Mucosa of rectum (tissue), 2 donors: Measurements from ENCODE around the gene ETFA.
"Not testable (repeated sequence)": the region's sequence is repeated elsewhere in the genome, so short reads cannot be mapped to it uniquely, and the experiment has no call there.

Source experiments
- H3K27ac ChIP-seq, 2 donors: one replicate each; pipeline ENCODE4 v1.7.0; 2013; ENCODE audit warnings: inconsistent platforms in 2 of 2, low read depth in 2 of 2, low read length in 2 of 2
- H3K27me3 ChIP-seq, 2 donors: one replicate each; pipeline ENCODE4 v1.7.0; 2013; ENCODE audit warnings: low read length in 2 of 2; ENCODE audit not compliant: control insufficient read depth in 2 of 2, insufficient read depth in 2 of 2
- H3K36me3 ChIP-seq, 2 donors: one replicate each; pipeline ENCODE4 v1.7.0; 2013; ENCODE audit warnings: low read length in 2 of 2; ENCODE audit not compliant: control insufficient read depth in 2 of 2, insufficient read depth in 2 of 2
- H3K4me1 ChIP-seq, 2 donors: one replicate each; pipeline ENCODE4 v1.7.0; 2013; ENCODE audit warnings: low read length in 2 of 2, mild to moderate bottlenecking in 1 of 2; ENCODE audit not compliant: control insufficient read depth in 2 of 2, insufficient read depth in 2 of 2
- H3K4me3 ChIP-seq, 2 donors: one replicate each; pipeline ENCODE4 v1.7.0; 2013; ENCODE audit warnings: low read length in 2 of 2
- H3K9ac ChIP-seq, 2 donors: one replicate each; pipeline ENCODE4 v1.7.0; 2013; ENCODE audit warnings: low read length in 2 of 2, low read depth in 1 of 2, mild to moderate bottlenecking in 1 of 2
- H3K9me3 ChIP-seq, 2 donors: one replicate each; pipeline ENCODE4 v1.7.0; 2013; ENCODE audit warnings: low read length in 2 of 2; ENCODE audit not compliant: control insufficient read depth in 2 of 2
- donor health status: healthy.
- donor health status: Normal muscosa, but diverticular disease.

Gene ETFA

DNA sequence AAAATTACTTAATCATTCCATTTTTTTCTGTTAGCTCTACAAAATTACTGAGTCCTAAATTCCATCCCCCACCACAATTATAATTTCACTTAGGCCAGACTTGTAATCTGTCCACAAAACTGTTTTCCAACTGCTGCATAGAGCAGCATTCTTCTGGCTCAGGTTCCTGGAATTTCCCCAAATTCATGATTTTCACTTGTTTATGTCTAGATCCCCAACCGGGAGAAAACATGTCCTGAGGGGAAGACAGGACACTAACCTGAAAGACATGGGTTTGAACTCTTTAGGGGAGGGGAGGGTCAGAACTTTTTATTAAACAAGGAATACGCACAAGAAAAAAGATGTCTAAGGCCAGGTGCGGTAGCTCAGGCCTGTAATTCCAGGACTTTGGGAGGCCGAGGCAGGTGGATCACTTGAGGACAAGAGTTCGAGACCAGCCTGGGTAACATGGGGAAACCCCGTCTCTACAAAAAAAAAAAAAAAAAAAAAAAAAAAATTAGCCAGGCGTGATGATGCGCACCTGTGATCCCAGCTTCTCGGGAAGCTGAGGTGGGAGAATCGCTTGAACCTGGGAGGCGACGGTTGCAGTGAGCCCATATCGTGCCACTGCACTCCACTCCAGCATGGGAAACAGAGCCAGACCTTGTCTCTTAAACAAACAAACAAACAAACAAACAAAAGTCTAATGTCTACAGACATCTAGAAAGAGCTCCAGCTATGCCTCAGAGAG is 1.5 kb downstream of the ETFA start:
- no peaks in the 10 kb centered on the region for H3K9me3 ChIP-seq
- no peak overlapping the region for H3K27ac ChIP-seq
- peak overlapping the region in 1 of 2 donors; percentile 92 for H3K4me3 ChIP-seq
- peak overlapping the region; percentile 90 to 93 for H3K9ac ChIP-seq
- peaks cover 10 to 13% of the 10 kb centered on the region in 2 donors for H3K4me1 ChIP-seq
- H3K36me3 ChIP-seq: no peaks in the 10 kb centered on the region
- no peaks in the 10 kb centered on the region for H3K27me3 ChIP-seq

DNA sequence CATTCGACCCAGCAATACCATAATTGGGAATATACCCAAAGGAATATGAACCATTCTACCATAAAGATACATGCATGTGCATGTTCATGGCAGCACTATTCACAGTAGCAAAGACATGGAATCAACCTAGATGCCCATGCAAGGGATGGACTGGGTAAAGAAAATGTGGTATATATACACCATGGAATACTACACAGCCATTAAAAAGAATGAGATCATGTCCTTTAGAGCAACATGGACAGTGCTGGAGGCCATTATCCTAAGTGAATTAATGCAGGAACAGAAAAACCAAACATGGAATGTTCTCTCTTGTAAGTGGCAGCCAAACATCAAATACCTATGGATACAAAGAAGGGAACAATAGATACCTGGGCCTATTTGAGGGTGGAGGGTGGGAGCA is 7.4 kb downstream of the ETFA start:
- Histone ChIP-seq H3K9me3 (no peaks in the 10 kb centered on the region), H3K27me3 (no peaks in the 10 kb centered on the region), H3K27ac (no peak overlapping the region), H3K4me1 (peaks cover 0 to 5% of the 10 kb centered on the region in 2 donors), H3K4me3 (no peak overlapping the region), H3K36me3 (peaks cover 0 to 2% of the 10 kb centered on the region in 2 donors), H3K9ac (no peak overlapping the region)

DNA sequence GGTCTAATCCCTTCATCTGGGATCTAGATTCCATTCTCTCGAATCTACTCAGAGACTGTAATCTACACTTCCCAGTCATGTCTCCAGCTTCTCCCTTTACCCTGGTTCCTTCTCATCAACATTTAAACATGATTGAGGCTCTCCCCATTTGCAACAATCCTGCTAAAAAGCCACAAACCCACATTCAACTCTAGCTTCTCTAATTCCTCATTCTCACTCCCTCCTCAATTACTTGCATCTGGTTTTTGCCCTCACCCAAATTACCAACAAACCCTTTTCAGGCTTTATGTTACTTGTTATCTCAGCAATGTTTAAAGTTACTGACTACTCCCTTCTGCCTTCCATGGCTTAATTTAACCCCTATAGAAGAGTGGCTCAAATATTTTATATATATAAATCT is 11.5 kb downstream of the ETFA start:
- Histone ChIP-seq H3K27me3 (no peaks in the 10 kb centered on the region), H3K9me3 (no peaks in the 10 kb centered on the region), H3K9ac (no peak overlapping the region), H3K4me1 (peaks cover 0 to 10% of the 10 kb centered on the region in 2 donors), H3K36me3 (peaks cover 0 to 2% of the 10 kb centered on the region in 2 donors), H3K4me3 (no peak overlapping the region), H3K27ac (no peak overlapping the region)

DNA sequence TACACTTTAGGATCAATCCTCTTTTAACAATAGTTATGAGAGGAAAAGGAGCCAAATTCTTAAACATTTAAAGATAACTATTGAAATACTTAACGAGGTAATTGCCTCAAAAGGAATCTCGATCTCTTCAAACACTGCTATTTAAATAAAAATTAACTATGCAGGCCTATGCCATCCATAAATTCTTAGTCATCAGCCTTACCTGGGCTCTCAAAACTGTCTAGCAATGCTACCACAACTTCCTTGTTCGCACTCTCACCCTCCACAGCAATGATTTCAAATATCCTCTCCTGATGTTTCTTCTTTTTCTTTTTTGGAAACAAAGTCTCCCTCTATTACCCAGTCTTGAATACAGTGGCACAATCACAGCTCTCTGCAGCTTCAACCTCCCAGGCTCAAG is 12.3 kb downstream of the ETFA start:
- Histone ChIP-seq H3K9ac (no peak overlapping the region), H3K36me3 (peaks cover 0 to 2% of the 10 kb centered on the region in 2 donors), H3K27me3 (no peaks in the 10 kb centered on the region), H3K4me3 (no peak overlapping the region), H3K4me1 (peaks cover 0 to 10% of the 10 kb centered on the region in 2 donors), H3K27ac (no peak overlapping the region), H3K9me3 (no peaks in the 10 kb centered on the region)

DNA sequence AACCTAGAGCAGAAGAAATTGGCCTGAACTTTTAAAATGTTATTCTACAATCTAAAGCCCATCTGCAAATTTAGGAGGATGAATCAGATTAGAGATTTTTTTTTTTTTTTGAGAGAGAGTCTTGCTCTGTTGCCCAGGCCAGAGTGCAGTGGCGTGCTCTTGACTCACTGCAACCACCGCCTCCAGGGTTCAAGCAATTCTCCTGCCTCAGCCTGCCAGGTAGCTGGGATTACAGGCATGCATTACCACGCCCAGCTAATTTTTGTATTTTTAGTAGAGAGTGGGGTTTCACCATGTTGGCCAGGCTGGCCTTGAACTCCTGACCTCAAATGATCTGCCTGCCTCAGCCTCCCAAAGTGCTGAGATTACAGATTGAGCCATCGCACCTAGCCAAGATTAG is 13.3 kb downstream of the ETFA start:
- H3K9me3 ChIP-seq, H3K4me3 ChIP-seq, H3K9ac ChIP-seq, H3K27me3 ChIP-seq, H3K27ac ChIP-seq, H3K36me3 ChIP-seq: not testable (repeated sequence)
- peaks cover 0 to 10% of the 10 kb centered on the region in 2 donors for H3K4me1 ChIP-seq

DNA sequence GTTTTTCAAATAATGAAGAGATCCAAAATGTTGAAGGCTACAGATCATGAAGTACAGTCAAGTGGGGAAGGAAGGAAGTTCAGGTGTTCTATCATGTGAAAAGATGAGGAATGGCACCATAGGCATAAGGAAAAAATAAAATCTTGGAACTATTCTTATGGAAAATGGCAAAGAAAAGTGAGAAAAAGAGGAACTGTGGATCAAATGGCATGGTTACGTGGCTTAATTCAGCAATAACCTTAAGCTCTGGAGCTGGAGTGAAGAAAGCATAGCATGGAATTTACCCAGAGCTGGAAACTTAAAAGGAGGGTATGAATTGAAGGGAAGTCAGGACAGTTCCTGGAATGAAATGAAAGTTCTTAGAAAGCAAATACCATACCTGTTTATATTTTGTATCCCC is 14.4 kb downstream of the ETFA start:
- Histone ChIP-seq H3K36me3 (peaks cover 0 to 2% of the 10 kb centered on the region in 2 donors), H3K9me3 (no peaks in the 10 kb centered on the region), H3K4me1 (peaks cover 0 to 10% of the 10 kb centered on the region in 2 donors), H3K9ac (no peak overlapping the region), H3K27ac (no peak overlapping the region), H3K4me3 (no peak overlapping the region), H3K27me3 (no peaks in the 10 kb centered on the region)

DNA sequence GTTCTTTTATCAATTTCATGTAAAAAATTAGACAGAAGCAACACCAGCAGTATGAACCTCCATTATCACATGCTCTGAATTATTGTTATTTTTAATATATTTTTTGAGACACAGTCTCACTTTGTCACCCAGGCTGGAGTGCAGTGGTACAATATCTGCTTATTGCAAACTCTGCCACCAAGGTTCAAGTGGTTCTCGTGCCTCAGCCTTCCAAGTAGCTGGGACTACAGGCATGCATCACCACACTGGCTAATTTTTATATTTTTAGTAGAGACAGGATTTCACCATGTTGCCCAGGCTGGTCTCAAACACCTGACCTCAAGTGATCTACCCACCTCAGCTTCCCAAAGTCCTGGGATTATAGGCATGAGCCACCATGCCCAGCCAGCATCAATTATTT is 16.8 kb downstream of the ETFA start:
- not testable (repeated sequence) for H3K27ac ChIP-seq, H3K4me1 ChIP-seq, H3K4me3 ChIP-seq, H3K9ac ChIP-seq, H3K9me3 ChIP-seq, H3K27me3 ChIP-seq, H3K36me3 ChIP-seq

DNA sequence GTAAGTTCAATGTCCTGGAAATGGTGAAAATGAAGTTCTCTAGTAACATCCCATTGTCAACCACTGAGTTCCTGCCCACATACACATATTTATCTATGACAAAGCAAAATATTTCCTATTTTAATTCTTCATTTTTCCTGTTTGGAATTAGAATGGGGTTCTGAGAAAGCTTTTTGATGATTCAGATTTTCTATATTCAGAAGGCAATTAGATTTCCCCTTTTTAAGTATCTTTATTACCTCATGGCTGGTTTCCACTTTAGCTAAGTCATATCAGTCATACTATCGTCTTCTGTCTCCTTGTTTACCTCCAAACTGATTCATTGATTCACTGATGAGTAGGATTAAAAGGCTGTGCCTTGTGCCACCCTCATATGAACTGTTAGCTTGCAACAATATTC is 17.9 kb downstream of the ETFA start:
- Histone ChIP-seq H3K27me3 (no peaks in the 10 kb centered on the region), H3K4me3 (no peak overlapping the region), H3K27ac (no peak overlapping the region), H3K9me3 (no peaks in the 10 kb centered on the region), H3K4me1 (peaks cover 0 to 2% of the 10 kb centered on the region in 2 donors), H3K9ac (no peak overlapping the region), H3K36me3 (no peaks in the 10 kb centered on the region)

DNA sequence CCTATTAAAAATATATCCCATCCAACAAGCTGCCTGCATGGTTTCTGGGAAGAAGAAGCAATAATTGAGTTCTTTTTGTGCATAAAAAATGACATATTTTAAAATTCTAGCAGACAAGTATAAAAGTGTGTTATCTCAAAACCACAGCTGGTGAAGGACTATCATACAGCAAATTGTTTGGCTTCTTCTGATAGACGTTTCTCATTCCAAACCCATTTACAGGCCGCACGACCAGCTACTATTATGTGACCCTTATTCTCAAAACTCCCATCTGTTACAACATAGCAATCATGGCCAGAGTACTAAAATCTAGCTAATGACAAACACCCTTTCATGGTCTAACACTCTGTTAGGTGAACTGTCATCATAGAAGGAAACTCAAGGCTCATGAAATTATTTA is 21.7 kb downstream of the ETFA start:
- peaks cover 13 to 21% of the 10 kb centered on the region in 2 donors for H3K36me3 ChIP-seq
- no peaks in the 10 kb centered on the region for H3K4me1 ChIP-seq
- no peak overlapping the region for H3K4me3 ChIP-seq
- no peaks in the 10 kb centered on the region for H3K9me3 ChIP-seq
- no peak overlapping the region for H3K27ac ChIP-seq
- no peak overlapping the region for H3K9ac ChIP-seq
- no peaks in the 10 kb centered on the region for H3K27me3 ChIP-seq

DNA sequence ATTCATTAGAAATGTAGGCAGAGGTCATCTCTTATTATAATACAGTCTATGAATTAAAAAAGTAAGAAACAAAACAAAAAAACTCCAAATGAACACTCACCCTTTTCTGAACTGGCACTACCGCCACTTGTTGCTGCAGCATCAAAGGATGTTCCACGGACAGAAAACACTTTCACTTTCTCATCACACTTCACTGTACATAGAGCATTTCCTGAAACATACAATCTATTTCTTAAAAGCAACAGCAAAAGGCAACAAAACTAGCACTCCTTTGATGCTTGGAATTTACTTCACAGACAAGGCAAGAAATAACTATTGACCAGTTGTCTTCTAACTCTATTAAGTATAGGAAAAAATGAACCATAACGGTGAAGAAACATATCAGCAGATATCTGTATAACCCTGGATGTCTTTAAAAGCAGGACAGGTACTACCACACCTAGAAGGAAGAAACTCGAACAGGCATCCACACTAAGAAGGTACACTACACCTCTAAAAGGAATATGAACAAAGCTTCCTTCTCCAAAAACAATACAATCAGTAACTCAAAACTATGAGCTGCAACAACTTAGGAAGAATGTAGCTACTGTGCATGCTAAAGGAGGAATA is 24.9 kb downstream of the ETFA start:
- no peaks in the 10 kb centered on the region for H3K27me3 ChIP-seq
- H3K4me1 ChIP-seq: no peaks in the 10 kb centered on the region
- no peaks in the 10 kb centered on the region for H3K9me3 ChIP-seq
- H3K9ac ChIP-seq: peak overlapping the region in 1 of 2 donors; percentile 29
- peaks cover 34 to 38% of the 10 kb centered on the region in 2 donors for H3K36me3 ChIP-seq
- no peak overlapping the region for H3K4me3 ChIP-seq
- no peak overlapping the region for H3K27ac ChIP-seq
